GM21825 (cell line): ENCODE data around the gene ACBD6.
"Not testable (repeated sequence)": the region's sequence is repeated elsewhere in the genome, so short reads cannot be mapped to it uniquely, and the experiment has no call there.

Experiments used
- ATAC-seq: cut with Tn5 transposase; IDR thresholded peaks from one replicate; pipeline ENCODE4 v1.9.1; 2021; ENCODE audit warnings: mild to moderate bottlenecking, moderate library complexity; ENCODE audit not compliant: unreplicated experiment

The ACBD6 gene

DNA sequence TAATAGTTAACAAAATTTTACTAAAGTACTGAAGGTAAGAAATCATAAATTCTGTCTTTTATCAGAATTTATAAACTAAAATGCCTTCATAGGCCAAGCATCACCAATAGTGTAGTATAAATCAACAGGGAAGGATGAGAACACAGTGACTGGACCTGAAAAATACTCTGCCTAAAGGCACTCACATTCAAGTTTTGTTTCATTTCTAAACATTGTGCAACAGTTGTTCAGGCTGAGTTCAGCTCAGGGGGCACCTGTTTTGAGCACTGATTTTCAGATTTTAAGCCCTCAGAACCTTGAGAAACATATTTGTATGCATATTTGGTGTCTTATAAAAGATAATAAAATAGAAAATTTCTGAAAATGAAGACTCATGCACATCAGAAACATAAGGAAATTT is 12.4 kb downstream of the ACBD6 start:
- ATAC-seq = no peak

DNA sequence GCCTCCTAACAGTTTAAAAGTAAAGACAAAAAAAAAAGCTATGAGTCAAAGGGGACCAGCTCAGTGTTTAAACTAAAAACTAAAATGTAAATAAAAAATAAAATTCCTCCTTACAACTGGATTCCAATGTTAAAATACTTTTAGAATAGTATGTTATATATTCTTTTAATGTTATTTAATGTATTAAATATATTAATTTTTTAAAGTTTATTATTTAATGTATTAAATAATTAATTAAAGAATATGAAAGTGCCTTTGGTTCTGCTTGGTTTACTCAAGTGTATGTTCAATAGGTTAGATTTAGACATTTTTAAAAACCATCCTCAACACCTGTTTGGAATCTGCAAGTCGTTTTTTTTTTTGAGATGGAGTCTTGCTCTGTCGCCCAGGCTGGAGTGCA is 13.1 kb downstream of the ACBD6 start:
- ATAC-seq = no peak

DNA sequence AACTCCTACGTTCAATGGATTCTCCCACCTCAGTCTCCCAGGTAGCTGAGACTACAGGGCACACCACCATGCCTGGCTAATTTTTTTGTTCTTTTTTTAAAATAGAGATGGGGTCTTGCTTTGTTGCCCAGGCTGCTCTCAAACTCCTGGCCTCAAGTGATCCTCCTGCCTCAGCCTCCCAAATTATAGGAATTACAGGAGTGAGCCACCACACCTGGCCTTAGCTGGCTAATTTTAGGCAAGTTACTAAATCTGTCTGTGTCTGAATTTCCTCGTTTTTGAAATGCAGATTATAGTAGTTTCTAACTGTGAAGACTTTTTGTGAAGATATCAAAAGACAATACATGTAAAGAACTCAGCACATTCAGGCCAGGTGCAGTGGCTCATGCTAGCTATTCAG is 13.7 kb downstream of the ACBD6 start:
- no peak for ATAC-seq

- ATAC-seq = no peak
Measured at GRCh38 chr1:180486092-180486491, 16.3 kb downstream of the ACBD6 start.

DNA sequence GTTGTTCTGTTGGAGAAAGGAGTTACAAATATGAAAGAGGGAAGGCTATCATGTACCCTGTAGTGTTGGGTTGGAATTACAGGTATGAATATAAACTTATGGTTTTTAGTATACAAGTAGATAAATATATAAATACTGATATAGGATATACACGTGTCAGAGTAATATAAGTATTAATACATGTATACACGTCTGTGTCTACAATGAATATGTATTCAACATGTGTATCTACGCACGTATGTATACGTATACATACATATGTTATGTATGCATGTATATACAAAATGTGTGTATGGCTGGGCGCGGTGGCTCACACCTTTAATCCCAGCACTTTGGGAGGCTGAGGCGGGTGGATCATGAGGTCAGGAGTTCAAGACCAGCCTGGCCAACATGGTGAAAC is 17.9 kb downstream of the ACBD6 start:
- no peak for ATAC-seq

DNA sequence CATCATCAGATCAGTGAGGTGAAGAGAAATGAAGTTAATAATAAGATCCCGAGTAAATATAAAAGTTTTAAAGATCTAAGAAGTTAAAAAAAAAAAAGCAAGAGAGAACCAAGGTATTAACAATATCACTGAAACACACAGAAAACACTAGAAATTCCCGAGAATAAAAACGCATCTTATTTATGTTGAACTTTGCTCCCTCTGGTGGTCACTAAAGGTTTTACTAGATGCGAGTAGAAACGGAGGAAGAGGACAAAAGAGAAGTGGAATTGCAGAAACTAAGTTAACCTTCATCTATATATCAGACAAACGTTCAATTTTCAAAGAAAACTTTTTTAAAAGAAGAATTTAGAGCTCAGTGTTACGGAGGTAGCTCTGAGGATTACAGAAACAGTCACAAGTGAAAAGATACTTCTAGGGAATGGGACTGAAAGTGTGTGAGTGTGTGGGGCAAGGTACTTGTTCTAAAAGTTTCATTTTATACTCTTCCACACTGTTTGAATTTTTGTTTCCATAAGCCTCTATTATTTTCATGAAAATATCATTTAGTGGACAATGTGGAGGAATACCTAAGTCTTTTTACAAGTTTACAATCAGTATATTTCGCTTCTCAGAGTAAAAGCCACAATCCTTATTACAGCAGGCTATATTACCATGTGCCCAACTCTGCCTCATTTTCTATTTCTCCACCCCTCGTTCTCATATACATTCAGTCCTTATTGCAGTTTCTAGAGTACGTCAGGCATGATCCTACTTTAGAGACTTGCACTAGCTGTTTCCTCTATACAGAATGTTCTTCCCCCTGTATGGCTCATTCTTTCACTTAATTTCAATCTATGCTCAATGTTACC is 19.7 kb downstream of the ACBD6 start:
- no peak for ATAC-seq

- ATAC-seq = no peak
Measured at GRCh38 chr1:180470031-180470430, 32.3 kb downstream of the ACBD6 start.

DNA sequence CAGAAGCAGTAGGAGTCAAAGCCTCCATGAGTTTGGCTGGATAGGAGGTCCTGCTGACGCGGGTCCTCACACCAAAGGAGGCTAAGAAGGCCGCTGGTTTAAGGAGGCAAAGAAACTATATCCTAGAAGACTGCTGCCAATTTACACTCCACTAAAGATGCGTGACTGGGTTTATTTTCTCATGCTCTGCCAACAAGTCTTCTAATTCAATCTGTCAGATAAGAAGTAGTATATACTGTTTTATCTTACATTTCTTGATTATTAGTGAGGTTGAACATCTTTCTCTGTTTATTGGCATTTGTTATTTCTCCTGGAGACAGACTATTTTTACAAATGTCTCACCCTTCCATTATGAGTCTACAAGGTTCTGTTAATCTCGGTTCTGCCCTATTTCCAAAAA is 34.1 kb downstream of the ACBD6 start:
- no peak for ATAC-seq

DNA sequence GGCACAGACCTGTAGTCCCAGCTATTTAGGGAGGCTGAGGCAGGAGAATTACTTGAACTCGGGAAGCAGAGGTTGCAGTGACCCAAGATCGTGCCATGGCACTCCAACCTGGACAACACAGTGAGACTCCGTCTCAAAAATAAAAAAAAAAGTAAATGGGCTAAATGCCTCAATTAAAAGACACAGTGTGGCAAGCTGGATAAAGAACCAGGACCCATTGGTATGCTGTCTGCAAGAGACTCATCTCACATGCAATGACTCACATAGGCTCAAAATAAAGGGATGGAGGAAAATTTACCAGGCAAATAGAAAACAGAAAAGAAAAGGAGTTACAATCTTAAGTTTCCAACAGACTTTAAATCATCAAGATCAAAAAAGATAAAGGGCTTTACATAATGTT is 40.3 kb downstream of the ACBD6 start:
- no peak for ATAC-seq

GRCh38 chr1:180461682-180462081 is 40.7 kb downstream of the ACBD6 start:
- not testable (repeated sequence) for ATAC-seq

GRCh38 chr1:180458807-180459206 is 43.6 kb downstream of the ACBD6 start:
- ATAC-seq = no peak

GRCh38 chr1:180456191-180456590 is 46.2 kb downstream of the ACBD6 start:
- no peak for ATAC-seq

- ATAC-seq = no peak
Measured at GRCh38 chr1:180451504-180451903, 50.9 kb downstream of the ACBD6 start.

DNA sequence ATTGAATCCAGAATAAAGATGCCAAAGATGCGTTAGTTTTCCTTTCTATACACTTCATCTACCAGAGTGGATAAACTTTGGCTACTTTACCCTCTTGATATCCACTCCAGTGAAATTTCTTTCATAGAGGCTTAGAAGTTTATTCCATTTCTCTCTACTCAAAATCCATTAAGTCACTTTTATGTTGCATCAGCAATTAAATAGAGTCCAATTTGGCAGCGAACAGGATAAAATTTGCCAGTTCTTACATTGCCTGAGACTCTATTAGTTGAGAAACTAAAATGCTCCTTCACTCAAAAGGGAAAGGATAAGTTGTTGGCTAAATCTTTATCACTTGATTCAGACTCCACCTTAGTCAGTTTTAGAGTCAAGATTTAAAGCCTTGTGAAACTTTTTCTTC is 57.9 kb downstream of the ACBD6 start:
- ATAC-seq = no peak

DNA sequence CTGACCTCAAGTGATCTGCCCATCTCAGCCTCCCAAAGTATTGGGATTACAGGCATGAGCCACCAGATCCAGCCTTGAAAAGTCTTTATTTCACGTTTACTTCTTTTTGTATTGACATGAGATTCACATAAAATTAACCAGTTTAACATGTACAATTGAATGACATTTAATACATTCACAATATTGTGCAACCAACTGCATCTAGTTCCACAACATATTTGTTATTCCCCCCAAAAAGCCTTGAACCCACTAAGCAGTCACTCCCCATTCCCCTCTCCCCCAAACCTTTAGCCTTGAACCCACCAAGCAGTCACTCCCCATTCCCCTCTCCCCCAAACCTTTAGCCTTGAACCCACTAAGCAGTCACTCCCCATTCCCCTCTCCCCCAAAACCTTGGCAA is 62.0 kb downstream of the ACBD6 start:
- ATAC-seq = no peak

DNA sequence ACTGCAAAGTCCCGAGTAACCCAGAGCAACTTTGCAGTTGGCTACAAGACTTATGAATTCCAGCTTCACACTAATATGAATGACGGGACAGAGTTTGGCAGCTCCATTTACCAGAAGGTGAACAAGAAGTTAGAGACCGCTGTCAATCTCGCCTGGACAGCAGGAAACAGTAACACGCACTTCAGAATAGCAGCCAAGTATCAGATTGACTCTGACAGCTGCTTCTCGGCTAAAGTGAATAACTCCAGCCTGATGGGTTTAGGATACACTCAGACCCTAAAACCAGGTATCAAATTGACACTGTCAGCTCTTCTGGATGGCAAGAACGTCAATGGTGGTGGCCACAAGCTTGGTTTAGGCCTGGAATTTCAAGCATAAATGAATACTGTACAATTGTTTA is 66.8 kb downstream of the ACBD6 start:
- no peak for ATAC-seq

DNA sequence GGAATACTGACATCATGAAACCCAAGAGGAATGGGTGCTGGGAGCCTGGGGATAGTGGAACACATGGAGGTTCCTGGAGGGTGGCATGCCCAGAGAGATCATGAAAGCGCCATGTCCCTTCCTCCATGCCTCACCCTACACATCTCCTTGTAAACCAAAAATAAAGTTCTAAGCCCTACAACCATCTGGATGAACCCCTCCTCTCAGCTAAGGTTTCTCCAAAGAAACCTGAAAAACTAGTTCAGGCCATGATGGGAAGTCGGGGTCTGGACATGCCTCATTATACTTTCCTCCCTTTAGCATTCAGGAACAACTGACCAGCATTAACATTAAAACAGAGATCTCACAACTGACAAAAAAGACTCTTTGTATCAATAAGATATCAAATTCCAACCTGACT is 68.5 kb downstream of the ACBD6 start:
- ATAC-seq = no peak

- no peak for ATAC-seq
Measured at GRCh38 chr1:180431683-180432082, 70.7 kb downstream of the ACBD6 start.

- ATAC-seq = no peak
Measured at GRCh38 chr1:180428782-180429695, 73.3 kb downstream of the ACBD6 start.

DNA sequence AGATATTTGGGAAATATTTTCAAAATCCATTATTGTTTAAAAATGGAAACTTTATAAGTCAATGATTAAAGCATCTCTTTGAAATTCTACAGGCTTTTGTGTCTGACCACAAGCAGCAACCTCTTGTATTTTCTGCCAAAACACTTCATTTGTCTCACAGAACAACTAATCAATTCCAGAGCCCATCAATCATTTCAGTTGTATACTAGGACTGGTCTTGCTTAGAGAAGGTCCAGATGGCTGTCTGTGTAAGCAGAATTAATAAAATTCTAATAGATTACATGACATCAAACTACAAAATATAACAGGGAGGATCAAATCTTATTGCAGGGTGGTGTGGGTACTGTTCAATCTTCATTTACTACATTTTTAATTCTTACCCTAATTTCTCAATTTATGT is 76.4 kb downstream of the ACBD6 start:
- no peak for ATAC-seq

DNA sequence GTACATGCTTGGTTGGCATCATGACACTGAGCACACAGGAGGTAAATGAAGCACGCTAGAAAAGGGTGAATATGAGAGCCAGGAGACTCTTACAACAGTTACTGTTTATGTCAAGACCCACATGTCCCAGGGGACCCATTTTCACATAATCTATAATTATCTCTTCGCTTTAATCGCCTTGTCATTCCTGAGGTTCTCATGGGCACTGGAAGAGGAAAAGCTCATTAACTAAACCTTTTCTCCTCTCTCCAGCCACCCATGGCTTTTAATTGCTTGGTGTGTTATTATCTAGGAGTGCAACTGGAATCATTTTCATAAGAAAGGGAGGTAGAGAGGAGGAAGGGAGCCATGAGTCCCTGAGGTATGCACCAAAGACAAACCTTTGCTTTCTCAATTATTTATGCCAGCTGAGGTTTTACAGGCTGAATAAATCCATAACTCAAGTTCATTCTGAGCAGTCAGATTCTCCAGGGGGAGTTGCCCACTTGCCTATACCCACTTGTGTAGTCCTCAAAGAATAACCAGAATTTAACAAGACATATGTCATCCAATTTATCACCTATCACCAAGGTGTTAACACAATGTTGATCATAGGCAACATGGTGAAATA is 77.4 kb downstream of the ACBD6 start:
- no peak for ATAC-seq

DNA sequence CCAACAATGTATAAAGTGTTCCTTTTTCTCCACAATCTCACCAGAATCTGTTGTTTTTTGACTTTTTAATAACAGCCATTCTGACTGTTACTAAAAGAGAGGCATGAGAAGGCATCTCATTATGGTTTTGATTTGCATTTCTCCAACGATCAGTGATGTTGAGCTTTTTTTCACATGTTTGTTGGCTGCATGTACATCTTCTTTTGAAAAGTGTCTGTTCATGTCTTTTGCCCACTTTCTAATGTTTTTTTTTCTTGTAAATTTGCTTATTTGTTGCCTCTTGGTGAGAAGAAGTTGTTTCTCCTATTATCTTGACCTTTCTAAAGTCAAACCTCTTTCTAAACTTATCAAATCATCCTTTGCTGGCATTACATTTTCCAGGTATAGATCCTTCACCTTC is 80.8 kb downstream of the ACBD6 start:
- ATAC-seq = no peak
